Stimulated activated naive CD8-positive, alpha-beta T cell treated with anti-CD3 and anti-CD28 coated beads, Interleukin-15, amount 100 ng/mL, for 72 hours (primary cell): Measurements from ENCODE around the gene MVD.

ENCODE experiments used
- ATAC-seq: fragments of 150-1000 bp; cut with Tn5 transposase; 2 replicates; pipeline ENCODE4 v1.10.0; 2021; ENCODE audit warnings: mild to moderate bottlenecking, moderate library complexity
- DNase-seq, 2 donors: peaks; one replicate each; pipeline ENCODE4 v3.0.0; 2021 to 2022
- H3K27ac Mint-ChIP-seq, 2 donors: one replicate each; pipeline ENCODE4 v1.8.0; 2022; ENCODE audit warnings: mild to moderate bottlenecking in 2 of 2, mixed read lengths in 2 of 2, moderate library complexity in 2 of 2
- H3K27me3 Mint-ChIP-seq: one replicate; pipeline ENCODE4 v1.8.0; 2022; ENCODE audit warnings: mixed read lengths
- H3K4me1 Mint-ChIP-seq: one replicate; pipeline ENCODE4 v1.8.0; 2022; ENCODE audit warnings: mild to moderate bottlenecking, mixed read lengths
- H3K4me3 Mint-ChIP-seq, 2 donors: one replicate each; pipeline ENCODE4 v1.8.0; 2022; ENCODE audit warnings: mild to moderate bottlenecking in 2 of 2, mixed read lengths in 2 of 2, moderate library complexity in 1 of 2
- H3K9me3 Mint-ChIP-seq, 2 donors: one replicate each; pipeline ENCODE4 v1.8.0; 2022; ENCODE audit warnings: mixed read lengths in 2 of 2

MVD gene

GRCh38 chr16:88700636-88701482 lies 38.0 kb upstream of the MVD start:
- H3K9me3 Mint-ChIP-seq, result no peaks in the 10 kb centered on the region
- ATAC-seq (peak; percentile 82), DNase-seq (peak; percentile 86 to 87)
- peak overlapping the region; percentile 91 to 96 for H3K27ac Mint-ChIP-seq
- H3K4me3 Mint-ChIP-seq, result peak overlapping the region; percentile 82 to 93
- no peaks in the 10 kb centered on the region for H3K27me3 Mint-ChIP-seq
- peaks cover 82% of the 10 kb centered on the region for H3K4me1 Mint-ChIP-seq

- H3K27ac Mint-ChIP-seq, result peak overlapping the region in 1 of 2 donors; percentile 96
- H3K9me3 Mint-ChIP-seq, result no peaks in the 10 kb centered on the region
- no peak for ATAC-seq
- DNase-seq, result no peak
- H3K27me3 Mint-ChIP-seq, result no peaks in the 10 kb centered on the region
- H3K4me1 Mint-ChIP-seq, result peaks cover 80% of the 10 kb centered on the region
- peak overlapping the region; percentile 82 to 93 for H3K4me3 Mint-ChIP-seq
These were observed 37.4 kb upstream of the MVD start for GRCh38 chr16:88700322-88700635.

- Mint-ChIP-seq H3K4me1 (peaks cover 74% of the 10 kb centered on the region), H3K4me3 (no peak overlapping the region), H3K27ac (no peak overlapping the region), H3K27me3 (no peaks in the 10 kb centered on the region), H3K9me3 (no peaks in the 10 kb centered on the region)
- DNase-seq, result no peak
- ATAC-seq, result no peak
These were observed 36.3 kb upstream of the MVD start for GRCh38 chr16:88699180-88699579.

- Mint-ChIP-seq H3K27me3 (no peaks in the 10 kb centered on the region), H3K9me3 (no peaks in the 10 kb centered on the region), H3K4me1 (peaks cover 71% of the 10 kb centered on the region), H3K27ac (peak overlapping the region in 1 of 2 donors; percentile 67), H3K4me3 (no peak overlapping the region)
- DNase-seq (no peak), ATAC-seq (no peak)
These were observed 35.8 kb upstream of the MVD start for GRCh38 chr16:88698646-88699045.

- H3K27me3 Mint-ChIP-seq, result no peaks in the 10 kb centered on the region
- ATAC-seq (no peak), DNase-seq (no peak)
- H3K27ac Mint-ChIP-seq, result peak overlapping the region in 1 of 2 donors; percentile 93
- H3K9me3 Mint-ChIP-seq, result no peaks in the 10 kb centered on the region
- peak overlapping the region in 1 of 2 donors; percentile 15 for H3K4me3 Mint-ChIP-seq
- H3K4me1 Mint-ChIP-seq, result peaks cover 66% of the 10 kb centered on the region
These were observed 35.1 kb upstream of the MVD start for GRCh38 chr16:88697831-88698615.

- ATAC-seq (no peak), DNase-seq (no peak)
- Mint-ChIP-seq H3K4me1 (peaks cover 66% of the 10 kb centered on the region), H3K27me3 (no peaks in the 10 kb centered on the region), H3K27ac (peak overlapping the region in 1 of 2 donors; percentile 93), H3K4me3 (no peak overlapping the region), H3K9me3 (no peaks in the 10 kb centered on the region)
These were observed 34.4 kb upstream of the MVD start for GRCh38 chr16:88697116-88697830.

- no peak overlapping the region for H3K4me3 Mint-ChIP-seq
- H3K27me3 Mint-ChIP-seq, result no peaks in the 10 kb centered on the region
- no peaks in the 10 kb centered on the region for H3K9me3 Mint-ChIP-seq
- DNase-seq (no peak), ATAC-seq (no peak)
- no peak overlapping the region for H3K27ac Mint-ChIP-seq
- peaks cover 66% of the 10 kb centered on the region for H3K4me1 Mint-ChIP-seq
These were observed 33.5 kb upstream of the MVD start for GRCh38 chr16:88696441-88696840.

GRCh38 chr16:88695753-88696152 lies 32.9 kb upstream of the MVD start:
- no peaks in the 10 kb centered on the region for H3K27me3 Mint-ChIP-seq
- ATAC-seq, result no peak
- no peak overlapping the region for H3K4me3 Mint-ChIP-seq
- no peak overlapping the region for H3K27ac Mint-ChIP-seq
- no peaks in the 10 kb centered on the region for H3K9me3 Mint-ChIP-seq
- peaks cover 66% of the 10 kb centered on the region for H3K4me1 Mint-ChIP-seq
- no peak for DNase-seq

- H3K4me1 Mint-ChIP-seq, result peaks cover 66% of the 10 kb centered on the region
- no peak overlapping the region for H3K27ac Mint-ChIP-seq
- ATAC-seq (no peak), DNase-seq (no peak)
- H3K9me3 Mint-ChIP-seq, result no peaks in the 10 kb centered on the region
- H3K27me3 Mint-ChIP-seq, result no peaks in the 10 kb centered on the region
- no peak overlapping the region for H3K4me3 Mint-ChIP-seq
These were observed 32.3 kb upstream of the MVD start for GRCh38 chr16:88695218-88695617.

GRCh38 chr16:88694221-88695087 lies 31.6 kb upstream of the MVD start:
- Mint-ChIP-seq H3K27me3 (no peaks in the 10 kb centered on the region), H3K27ac (peak overlapping the region in 1 of 2 donors; percentile 94), H3K4me3 (no peak overlapping the region), H3K4me1 (peaks cover 63% of the 10 kb centered on the region), H3K9me3 (no peaks in the 10 kb centered on the region)
- no peak for ATAC-seq
- DNase-seq, result no peak

- H3K4me1 Mint-ChIP-seq, result peaks cover 60% of the 10 kb centered on the region
These were observed 30.7 kb upstream of the MVD start for GRCh38 chr16:88693420-88694177.

GRCh38 chr16:88692861-88693260 lies 30.0 kb upstream of the MVD start:
- H3K4me1 Mint-ChIP-seq, result peaks cover 60% of the 10 kb centered on the region
- no peaks in the 10 kb centered on the region for H3K27me3 Mint-ChIP-seq
- ATAC-seq, result no peak
- H3K9me3 Mint-ChIP-seq, result no peaks in the 10 kb centered on the region
- H3K4me3 Mint-ChIP-seq, result peak overlapping the region in 1 of 2 donors; percentile 13
- no peak for DNase-seq
- peak overlapping the region in 1 of 2 donors; percentile 54 for H3K27ac Mint-ChIP-seq

More at GRCh38 chr16:88693420-88694177, 30.7 kb upstream of the MVD start:
- H3K27ac Mint-ChIP-seq, result peak overlapping the region in 1 of 2 donors; percentile 34
- no peaks in the 10 kb centered on the region for H3K9me3 Mint-ChIP-seq
- DNase-seq, result no peak
- H3K4me3 Mint-ChIP-seq, result peak overlapping the region in 1 of 2 donors; percentile 15
- H3K27me3 Mint-ChIP-seq, result no peaks in the 10 kb centered on the region
- ATAC-seq, result peak; percentile 12

- no peaks in the 10 kb centered on the region for H3K9me3 Mint-ChIP-seq
- H3K27me3 Mint-ChIP-seq, result no peaks in the 10 kb centered on the region
- peak; percentile 25 for ATAC-seq
- H3K4me1 Mint-ChIP-seq, result peaks cover 59% of the 10 kb centered on the region
- peak overlapping the region in 1 of 2 donors; percentile 54 for H3K27ac Mint-ChIP-seq
- DNase-seq, result no peak
- H3K4me3 Mint-ChIP-seq, result peak overlapping the region; percentile 37 to 60
These were observed 29.2 kb upstream of the MVD start for GRCh38 chr16:88691924-88692560.
